ENCODE data around the gene CYTIP.
"Not testable (repeated sequence)": the region's sequence is repeated elsewhere in the genome, so short reads cannot be mapped to it uniquely, and the experiment has no call there.

The CYTIP gene

GRCh38 chr2:157377861-157378260 is 66.0 kb downstream of the CYTIP start:
- Histone ChIP-seq H3K79me2 (ENCODE audit: insufficient read depth, low read length) (no peaks in the 10 kb centered on the region), H3K9me2 (replicated peaks; ENCODE audit: insufficient read depth, low read length) (no peaks in the 10 kb centered on the region), H3K4me3 (ENCODE audit: insufficient read depth, low read length, poor library complexity, severe bottlenecking) (no peak overlapping the region), H4K20me1 (ENCODE audit: low read depth, low read length) (no peaks in the 10 kb centered on the region), H3F3A (ENCODE audit: insufficient read depth) (no peaks in the 10 kb centered on the region), H3K9me3 (ENCODE audit: insufficient read depth, low read length) (peaks cover 20% of the 10 kb centered on the region; the same call in 1 of the 2 replicates), H2AFZ (ENCODE audit: low read depth, low read length, severe bottlenecking) (no peak overlapping the region), H3K9ac (ENCODE audit: low read length) (no peak overlapping the region), H3K27ac (ENCODE audit: low read depth, low read length) (no peak overlapping the region), H3K36me3 (ENCODE audit: low read length) (no peaks in the 10 kb centered on the region), H3K4me2 (ENCODE audit: low read depth, low read length, poor library complexity, severe bottlenecking) (no peak overlapping the region), H3K27me3 (ENCODE audit: low read length) (no peaks in the 10 kb centered on the region)
- TF ChIP-seq CTCF (IDR thresholded peaks at IDR 0.05; ENCODE audit: insufficient read depth, low read length, poor library complexity, severe bottlenecking) (no peak), EZH2phosphoT487 (conservative IDR thresholded peaks at IDR 0.05; ENCODE audit: low read length) (no peak)

- no peak overlapping the region for H2AFZ ChIP-seq (ENCODE audit: low read depth, low read length, severe bottlenecking)
- no peaks in the 10 kb centered on the region for H4K20me1 ChIP-seq (ENCODE audit: low read depth, low read length)
- H3K9me2 ChIP-seq (replicated peaks; ENCODE audit: insufficient read depth, low read length) = no peaks in the 10 kb centered on the region
- H3K4me2 ChIP-seq (ENCODE audit: low read depth, low read length, poor library complexity, severe bottlenecking) = no peak overlapping the region
- H3K4me3 ChIP-seq (ENCODE audit: insufficient read depth, low read length, poor library complexity, severe bottlenecking) = no peak overlapping the region
- no peaks in the 10 kb centered on the region for H3K36me3 ChIP-seq (ENCODE audit: low read length)
- H3K79me2 ChIP-seq (ENCODE audit: insufficient read depth, low read length) = no peaks in the 10 kb centered on the region
- no peaks in the 10 kb centered on the region for H3K27me3 ChIP-seq (ENCODE audit: low read length)
- no peak overlapping the region for H3K27ac ChIP-seq (ENCODE audit: low read depth, low read length)
- H3K9me3 ChIP-seq (ENCODE audit: insufficient read depth, low read length) = peaks cover 20% of the 10 kb centered on the region; the same call in 1 of the 2 replicates
- TF ChIP-seq EZH2phosphoT487 (conservative IDR thresholded peaks at IDR 0.05; ENCODE audit: low read length) = no peak
- no peak for TF ChIP-seq CTCF (IDR thresholded peaks at IDR 0.05; ENCODE audit: insufficient read depth, low read length, poor library complexity, severe bottlenecking)
- no peaks in the 10 kb centered on the region for H3F3A ChIP-seq (ENCODE audit: insufficient read depth)
- H3K9ac ChIP-seq (ENCODE audit: low read length) = no peak overlapping the region
Observed at GRCh38 chr2:157376041-157376440, 67.8 kb downstream of the CYTIP start.

GRCh38 chr2:157375384-157375783 is 68.5 kb downstream of the CYTIP start:
- Histone ChIP-seq H3K9me2 (replicated peaks; ENCODE audit: insufficient read depth, low read length) (no peaks in the 10 kb centered on the region), H3K9ac (ENCODE audit: low read length) (no peak overlapping the region), H3K79me2 (ENCODE audit: insufficient read depth, low read length) (no peaks in the 10 kb centered on the region), H3K9me3 (ENCODE audit: insufficient read depth, low read length) (peaks cover 20% of the 10 kb centered on the region; the same call in 1 of the 2 replicates), H4K20me1 (ENCODE audit: low read depth, low read length) (no peaks in the 10 kb centered on the region), H3F3A (ENCODE audit: insufficient read depth) (no peaks in the 10 kb centered on the region), H3K27me3 (ENCODE audit: low read length) (no peaks in the 10 kb centered on the region), H3K4me2 (ENCODE audit: low read depth, low read length, poor library complexity, severe bottlenecking) (no peak overlapping the region), H3K36me3 (ENCODE audit: low read length) (no peaks in the 10 kb centered on the region), H2AFZ (ENCODE audit: low read depth, low read length, severe bottlenecking) (no peak overlapping the region), H3K4me3 (ENCODE audit: insufficient read depth, low read length, poor library complexity, severe bottlenecking) (no peak overlapping the region), H3K27ac (ENCODE audit: low read depth, low read length) (no peak overlapping the region)
- TF ChIP-seq EZH2phosphoT487 (conservative IDR thresholded peaks at IDR 0.05; ENCODE audit: low read length) = no peak
- TF ChIP-seq CTCF (IDR thresholded peaks at IDR 0.05; ENCODE audit: insufficient read depth, low read length, poor library complexity, severe bottlenecking) = no peak

- H2AFZ ChIP-seq (ENCODE audit: low read depth, low read length, severe bottlenecking); H3K36me3 ChIP-seq (ENCODE audit: low read length); H3K4me3 ChIP-seq (ENCODE audit: insufficient read depth, low read length, poor library complexity, severe bottlenecking); H3K27me3 ChIP-seq (ENCODE audit: low read length); H3K9ac ChIP-seq (ENCODE audit: low read length); H3F3A ChIP-seq (ENCODE audit: insufficient read depth); H3K4me2 ChIP-seq (ENCODE audit: low read depth, low read length, poor library complexity, severe bottlenecking); H3K27ac ChIP-seq (ENCODE audit: low read depth, low read length); H3K9me3 ChIP-seq (ENCODE audit: insufficient read depth, low read length); H3K9me2 ChIP-seq (replicated peaks; ENCODE audit: insufficient read depth, low read length); H3K79me2 ChIP-seq (ENCODE audit: insufficient read depth, low read length); H4K20me1 ChIP-seq (ENCODE audit: low read depth, low read length): not testable (repeated sequence)
Observed at GRCh38 chr2:157368508-157368907, 75.4 kb downstream of the CYTIP start.
